ENCODE data around the gene DCUN1D5.
A peak's percentile ranks its signal among the peaks of the same experiment; 100 is the strongest.

DCUN1D5 gene

DNA sequence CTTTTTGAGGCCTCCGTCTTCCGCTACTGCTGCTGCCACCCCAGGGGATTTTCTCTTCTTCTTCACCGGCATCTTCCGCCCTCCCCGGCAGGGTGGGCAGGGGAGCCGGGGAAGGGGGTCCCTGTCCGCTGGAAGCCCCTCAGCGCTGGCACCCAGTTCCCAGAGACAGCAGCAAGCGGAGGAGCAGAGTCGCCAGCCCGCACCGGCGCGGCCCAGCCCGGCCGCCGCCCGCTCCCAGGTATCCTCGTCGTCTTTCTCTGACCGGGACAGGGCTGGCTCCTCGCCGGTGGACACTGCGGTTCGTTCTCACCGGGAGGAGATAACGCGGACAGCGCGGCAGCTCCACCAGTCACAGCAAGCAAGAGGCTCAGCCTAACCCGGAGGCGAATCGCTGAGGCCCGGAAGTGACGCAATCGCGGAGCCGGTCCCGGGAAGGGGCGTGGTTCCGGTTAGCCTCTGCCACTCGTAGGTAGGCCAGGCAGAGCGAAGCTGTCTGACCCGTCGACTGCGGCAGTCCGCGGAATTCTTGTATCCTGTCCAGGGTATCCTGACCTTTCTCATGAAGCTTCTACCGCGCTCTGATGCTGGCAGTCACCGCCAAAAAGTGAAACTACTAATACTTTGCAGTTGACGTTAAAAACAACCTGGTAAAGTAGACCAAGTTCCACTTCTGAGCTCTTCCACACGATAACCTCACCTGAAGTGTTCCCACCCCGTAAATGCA, at the start of gene DCUN1D5:
TSS of gene DCUN1D5 (minus strand) at position 360 of the 724 bp plus-strand sequence. CDS start at position 72, 288 bp downstream.
- in situ Hi-C loops (cut with MboI; ENCODE audit: low sequenced_read_pairs, unreplicated experiment), result no loop called here
- DNase-seq (ENCODE audit: low spot score), result peak; percentile 95
- TF ChIP-seq, protein P1, sequence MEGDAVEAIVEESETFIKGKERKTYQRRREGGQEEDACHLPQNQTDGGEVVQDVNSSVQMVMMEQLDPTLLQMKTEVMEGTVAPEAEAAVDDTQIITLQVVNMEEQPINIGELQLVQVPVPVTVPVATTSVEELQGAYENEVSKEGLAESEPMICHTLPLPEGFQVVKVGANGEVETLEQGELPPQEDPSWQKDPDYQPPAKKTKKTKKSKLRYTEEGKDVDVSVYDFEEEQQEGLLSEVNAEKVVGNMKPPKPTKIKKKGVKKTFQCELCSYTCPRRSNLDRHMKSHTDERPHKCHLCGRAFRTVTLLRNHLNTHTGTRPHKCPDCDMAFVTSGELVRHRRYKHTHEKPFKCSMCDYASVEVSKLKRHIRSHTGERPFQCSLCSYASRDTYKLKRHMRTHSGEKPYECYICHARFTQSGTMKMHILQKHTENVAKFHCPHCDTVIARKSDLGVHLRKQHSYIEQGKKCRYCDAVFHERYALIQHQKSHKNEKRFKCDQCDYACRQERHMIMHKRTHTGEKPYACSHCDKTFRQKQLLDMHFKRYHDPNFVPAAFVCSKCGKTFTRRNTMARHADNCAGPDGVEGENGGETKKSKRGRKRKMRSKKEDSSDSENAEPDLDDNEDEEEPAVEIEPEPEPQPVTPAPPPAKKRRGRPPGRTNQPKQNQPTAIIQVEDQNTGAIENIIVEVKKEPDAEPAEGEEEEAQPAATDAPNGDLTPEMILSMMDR (IDR thresholded peaks at IDR 0.05; ENCODE audit: borderline replicate concordance, control extremely low read depth, extremely low read depth, insufficient read depth, missing control alignments), result no peak

DNA sequence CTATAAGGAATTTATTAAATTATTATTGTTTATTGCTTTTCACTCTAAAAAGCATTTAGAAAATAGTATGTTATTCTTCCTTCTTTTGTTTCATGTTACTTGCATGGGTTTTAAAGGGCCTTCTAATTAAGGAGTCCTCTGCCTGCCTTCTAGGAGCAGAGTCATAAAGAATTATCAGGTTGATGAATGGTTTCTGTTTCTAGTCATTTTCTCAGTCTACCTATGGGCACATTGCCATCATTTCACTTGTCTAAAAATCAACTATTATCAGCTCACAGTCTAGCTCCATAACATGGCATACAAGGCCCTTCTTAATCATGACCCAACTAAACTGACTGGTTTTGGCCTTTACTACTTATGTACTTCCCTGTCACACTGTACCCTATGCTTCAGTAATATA, 33.5 kb upstream of the DCUN1D5 start:
- TF ChIP-seq, protein P1 (IDR thresholded peaks at IDR 0.05; ENCODE audit: borderline replicate concordance, control extremely low read depth, extremely low read depth, insufficient read depth, missing control alignments), result no peak
- DNase-seq (ENCODE audit: low spot score), result no peak
- in situ Hi-C loops (cut with MboI; ENCODE audit: low sequenced_read_pairs, unreplicated experiment), result no loop called here

DNA sequence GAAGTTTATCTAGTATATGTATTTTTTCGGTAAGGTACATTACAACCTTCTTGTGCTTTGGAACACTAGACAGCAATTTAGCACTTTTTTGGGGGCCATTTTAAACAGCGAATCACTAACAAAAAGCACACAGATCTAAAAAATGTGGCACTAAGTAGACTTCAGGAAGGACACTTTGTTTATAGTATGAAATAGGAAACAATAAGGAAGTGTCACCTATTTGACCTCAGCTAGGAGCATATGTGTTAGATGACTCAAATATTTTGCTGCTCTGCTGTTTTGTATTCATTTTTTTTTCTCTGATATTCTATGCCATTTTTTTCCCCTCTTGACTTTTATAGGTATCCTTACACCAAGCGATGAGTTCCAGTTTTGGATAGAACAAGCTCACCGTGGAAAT, 22.9 kb upstream of the DCUN1D5 start:
- TF ChIP-seq, protein P1 (IDR thresholded peaks at IDR 0.05; ENCODE audit: borderline replicate concordance, control extremely low read depth, extremely low read depth, insufficient read depth, missing control alignments), result no peak
- in situ Hi-C loops (cut with MboI; ENCODE audit: low sequenced_read_pairs, unreplicated experiment), result no loop called here
- no peak for DNase-seq (ENCODE audit: low spot score)

DNA sequence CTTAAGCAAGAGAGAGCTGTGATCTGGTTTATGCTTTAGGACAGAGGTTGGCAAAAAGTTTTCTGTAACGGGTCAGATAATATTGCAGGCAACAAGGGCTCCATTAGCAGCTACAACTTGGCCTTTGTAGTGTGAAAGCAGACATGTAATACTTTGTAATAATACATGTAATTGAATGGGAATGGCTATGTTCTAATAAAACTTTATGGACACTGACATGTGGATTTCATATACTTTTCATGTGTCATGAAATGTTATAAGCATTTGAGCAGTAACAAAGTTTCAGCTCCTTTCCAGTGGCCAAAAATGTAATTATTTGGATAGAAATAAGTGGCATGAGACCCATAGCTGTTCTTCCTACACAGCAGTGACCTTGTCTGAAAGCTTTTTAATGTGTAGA, 20.4 kb upstream of the DCUN1D5 start:
- no peak for DNase-seq (ENCODE audit: low spot score)
- TF ChIP-seq, protein P1 (IDR thresholded peaks at IDR 0.05; ENCODE audit: borderline replicate concordance, control extremely low read depth, extremely low read depth, insufficient read depth, missing control alignments), result no peak
- in situ Hi-C loops (cut with MboI; ENCODE audit: low sequenced_read_pairs, unreplicated experiment), result no loop called here

DNA sequence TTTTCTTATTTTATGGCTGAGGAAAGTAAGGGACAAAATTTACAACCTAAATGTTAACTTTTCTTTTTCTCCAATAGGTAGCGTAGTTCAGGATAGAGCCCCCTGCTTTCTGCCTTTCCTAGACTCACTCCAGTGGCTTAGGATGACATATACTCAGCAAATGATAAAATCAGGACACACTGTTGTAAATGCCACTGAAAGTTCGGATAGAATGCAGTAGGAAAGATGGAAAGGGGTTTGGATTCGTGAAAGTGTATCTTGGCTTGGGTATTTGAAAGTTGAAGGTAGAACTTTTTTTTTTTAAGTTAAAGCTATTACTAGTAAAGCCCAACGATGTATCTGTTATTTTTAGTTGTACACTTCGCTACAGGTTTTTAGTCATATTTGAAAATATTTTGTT, 19.4 kb upstream of the DCUN1D5 start:
- no peak for DNase-seq (ENCODE audit: low spot score)
- in situ Hi-C loops (cut with MboI; ENCODE audit: low sequenced_read_pairs, unreplicated experiment), result no loop called here
- TF ChIP-seq, protein P1 (IDR thresholded peaks at IDR 0.05; ENCODE audit: borderline replicate concordance, control extremely low read depth, extremely low read depth, insufficient read depth, missing control alignments), result no peak

DNA sequence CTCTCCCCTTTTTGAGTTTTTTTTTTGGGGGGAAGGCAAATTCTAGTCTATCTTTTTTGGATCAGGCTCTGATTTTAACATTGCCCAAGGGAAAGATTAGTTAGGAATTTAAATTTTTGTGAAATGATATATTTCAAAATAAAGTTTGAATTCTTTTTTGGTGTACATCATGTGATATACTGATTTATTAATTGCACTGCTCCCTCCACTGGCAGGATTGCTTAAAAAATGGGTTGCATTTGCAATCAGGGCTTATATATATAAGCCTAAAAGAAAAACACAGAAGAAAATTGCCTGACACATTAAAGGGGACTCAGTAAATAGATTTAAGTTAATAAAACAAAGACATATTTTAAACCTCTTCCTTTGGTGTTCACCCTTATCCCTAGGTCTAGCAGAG, 18.4 kb upstream of the DCUN1D5 start:
- no peak for DNase-seq (ENCODE audit: low spot score)
- in situ Hi-C loops (cut with MboI; ENCODE audit: low sequenced_read_pairs, unreplicated experiment), result no loop called here
- TF ChIP-seq, protein P1 (IDR thresholded peaks at IDR 0.05; ENCODE audit: borderline replicate concordance, control extremely low read depth, extremely low read depth, insufficient read depth, missing control alignments), result no peak

Measured in GM13976 (cell line).